Measurements from ENCODE around the gene SH3RF2. TPM values are rescaled to one million over a fixed set of nuclear protein-coding genes. Genes with fewer than 3 reads are reported as not detected.
A peak's percentile ranks its signal among the peaks of the same experiment; 100 is the strongest.

The SH3RF2 gene
- total RNA-seq: 1 to 10 TPM; 2.6 to 3.2 TPM
- 1.4 TPM for polyA plus RNA-seq (2013, experiment 1 of 2)
- 1.9 TPM for polyA plus RNA-seq (2013, experiment 2 of 2)
- long read RNA-seq, experiment 1, partial matches to known transcripts: 2 of 3 reads
- long read RNA-seq, experiment 1, other reads (novel, unspliced or antisense): 1 of 3 reads
- long read RNA-seq, experiment 2, partial matches to known transcripts: 1 of 3 reads
- long read RNA-seq, experiment 2, other reads (novel, unspliced or antisense): 2 of 3 reads
- long read RNA-seq, experiment 3, partial matches to known transcripts: 3 of 7 reads
- long read RNA-seq, experiment 3, other reads (novel, unspliced or antisense): 3 of 7 reads
- long read RNA-seq, experiment 4: 0 reads

DNA sequence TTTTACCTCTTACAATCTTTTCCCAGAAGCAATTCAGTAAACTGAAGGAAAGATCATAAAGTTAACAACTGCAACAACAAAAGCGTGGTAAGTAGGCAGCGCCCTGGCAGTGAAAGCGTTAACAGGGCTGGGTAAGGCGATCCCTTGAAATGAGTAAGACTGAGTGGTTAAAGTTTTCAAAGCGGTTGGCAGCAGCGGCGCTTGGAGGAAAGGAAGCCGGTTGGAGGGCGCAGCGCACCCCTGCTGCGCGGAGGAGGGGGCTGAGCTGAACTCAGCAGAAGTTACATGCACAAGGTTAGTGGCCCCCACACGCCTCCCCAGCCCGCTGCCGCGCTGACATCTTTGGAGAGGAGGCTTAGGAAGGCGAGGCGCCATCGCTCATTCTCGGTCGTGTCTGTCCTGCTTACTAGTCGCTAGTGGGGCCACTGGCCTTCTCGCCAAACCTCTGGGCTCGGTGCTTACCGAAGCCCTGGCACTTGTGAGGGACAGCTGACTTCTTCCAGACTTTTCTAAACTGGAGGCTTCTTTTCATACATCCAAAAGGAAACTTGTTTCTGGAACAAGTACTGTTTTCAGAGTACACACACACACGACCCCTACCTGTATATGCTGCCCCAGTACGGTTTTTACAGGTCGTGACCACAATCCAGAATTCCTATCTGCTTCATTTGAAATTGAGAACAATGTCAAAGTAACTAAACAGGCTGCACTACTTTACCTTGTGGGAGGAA lies at the start of gene SH3RF2:
SH3RF2 (plus strand) TSS at position 178 of the 731 bp plus-strand sequence. CDS start 1,351 bp downstream, outside the sequence.
- Mint-ChIP-seq H3K4me3 (peak within 1 kb of the TSS; percentile 62), H3K27me3 (ENCODE audit: insufficient read depth) (no peaks in the 10 kb centered on the region), H3K36me3 (ENCODE audit: low read depth) (no peaks in the 10 kb centered on the region), H3K9me3 (no peaks in the 10 kb centered on the region), H3K4me1 (peaks cover 48% of the 10 kb centered on the region), H3K27ac (peak within 1 kb of the TSS; percentile 70)
- Histone ChIP-seq H3K9me3 (ENCODE audit: control insufficient read depth, low read length) (no peaks in the 10 kb centered on the region), H3K4me3 (ENCODE audit: low read length) (peak within 1 kb of the TSS; percentile 82), H3K9ac (ENCODE audit: extremely low read depth, low read length, poor library complexity, severe bottlenecking) (peak within 1 kb of the TSS; percentile 70), H3K36me3 (ENCODE audit: control insufficient read depth, insufficient read depth, low read length) (no peaks in the 10 kb centered on the region), H3K4me1 (ENCODE audit: control insufficient read depth, insufficient read depth, low read length) (peaks cover 23% of the 10 kb centered on the region), H3K27ac (ENCODE audit: low read depth, low read length) (peak within 1 kb of the TSS; percentile 49), H3K27me3 (ENCODE audit: control insufficient read depth, insufficient read depth, low read length, poor library complexity, severe bottlenecking) (no peaks in the 10 kb centered on the region)
- 1% methylated on average over 23 to 28 of the region's 28 CpGs for WGBS, 2 experiments (ENCODE audit: insufficient coverage in 1 of 2, insufficient read length in 1 of 2)
- no peak for TF ChIP-seq CTCF (conservative IDR thresholded peaks at IDR 0.05)
- peak; percentile 98 for DNase-seq

DNA sequence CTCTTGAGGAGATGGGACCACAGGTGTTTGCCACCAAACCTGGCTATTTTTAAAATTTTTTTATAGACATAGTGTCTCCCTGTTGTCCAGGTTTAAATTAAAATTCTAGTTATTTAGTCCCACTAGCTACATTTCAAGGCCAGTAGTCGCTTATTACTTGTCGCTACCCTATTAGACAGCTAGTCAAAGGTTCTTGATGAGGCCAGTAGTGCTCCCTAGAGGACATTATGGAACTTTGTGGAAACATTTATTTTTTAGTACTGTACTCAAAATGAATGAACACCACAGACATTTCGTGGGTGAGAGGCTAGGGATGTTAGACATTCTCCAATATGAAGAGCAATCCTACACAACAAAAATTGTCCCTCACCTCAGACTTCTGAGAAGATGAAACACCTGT lies 49.2 kb upstream of the SH3RF2 start:
- DNase-seq: no peak
- Histone ChIP-seq H3K27ac (ENCODE audit: low read depth, low read length) (no peak overlapping the region), H3K36me3 (ENCODE audit: control insufficient read depth, insufficient read depth, low read length) (no peaks in the 10 kb centered on the region), H3K4me3 (ENCODE audit: low read length) (no peak overlapping the region), H3K9ac (ENCODE audit: extremely low read depth, low read length, poor library complexity, severe bottlenecking) (no peak overlapping the region), H3K4me1 (ENCODE audit: control insufficient read depth, insufficient read depth, low read length) (no peaks in the 10 kb centered on the region), H3K9me3 (ENCODE audit: control insufficient read depth, low read length) (peaks cover 13% of the 10 kb centered on the region), H3K27me3 (ENCODE audit: control insufficient read depth, insufficient read depth, low read length, poor library complexity, severe bottlenecking) (no peaks in the 10 kb centered on the region)
- peaks cover 2% of the 10 kb centered on the region for H3K36me3 Mint-ChIP-seq (ENCODE audit: low read depth)
- TF ChIP-seq CTCF (conservative IDR thresholded peaks at IDR 0.05): no peak
- 82 to 93% methylated on average over 3 of the region's 3 CpGs for WGBS, 2 experiments (ENCODE audit: insufficient coverage in 1 of 2, insufficient read length in 1 of 2)
- peaks cover 3% of the 10 kb centered on the region for H3K27me3 Mint-ChIP-seq (ENCODE audit: insufficient read depth)
- peaks cover 18% of the 10 kb centered on the region for H3K9me3 Mint-ChIP-seq
- no peak overlapping the region for H3K27ac Mint-ChIP-seq
- no peak overlapping the region for H3K4me3 Mint-ChIP-seq
- H3K4me1 Mint-ChIP-seq: no peaks in the 10 kb centered on the region

GRCh38 chr5:145887976-145888574 lies 48.3 kb upstream of the SH3RF2 start:
- Mint-ChIP-seq H3K27ac (no peak overlapping the region), H3K9me3 (peaks cover 18% of the 10 kb centered on the region), H3K27me3 (ENCODE audit: insufficient read depth) (peaks cover 2% of the 10 kb centered on the region), H3K4me1 (no peaks in the 10 kb centered on the region), H3K36me3 (ENCODE audit: low read depth) (peaks cover 2% of the 10 kb centered on the region), H3K4me3 (no peak overlapping the region)
- no peaks in the 10 kb centered on the region for H3K4me1 ChIP-seq (ENCODE audit: control insufficient read depth, insufficient read depth, low read length)
- H3K9me3 ChIP-seq (ENCODE audit: control insufficient read depth, low read length): peaks cover 13% of the 10 kb centered on the region
- no peak overlapping the region for H3K4me3 ChIP-seq (ENCODE audit: low read length)
- H3K36me3 ChIP-seq (ENCODE audit: control insufficient read depth, insufficient read depth, low read length): no peaks in the 10 kb centered on the region
- H3K9ac ChIP-seq (ENCODE audit: extremely low read depth, low read length, poor library complexity, severe bottlenecking): no peak overlapping the region
- no peaks in the 10 kb centered on the region for H3K27me3 ChIP-seq (ENCODE audit: control insufficient read depth, insufficient read depth, low read length, poor library complexity, severe bottlenecking)
- TF ChIP-seq CTCF (conservative IDR thresholded peaks at IDR 0.05): peak; percentile 89
- no peak overlapping the region for H3K27ac ChIP-seq (ENCODE audit: low read depth, low read length)
- peak; percentile 88 for DNase-seq
- WGBS, 2 experiments (ENCODE audit: insufficient coverage in 1 of 2, insufficient read length in 1 of 2): 72% methylated on average over 5 of the region's 5 CpGs; no CpG with 5 or more reads in 1 of the 2 experiments

All from endodermal cell (in vitro differentiated cells).